ENCODE results near the gene ZNF862. TPM values are rescaled to one million over a fixed set of nuclear protein-coding genes. Genes with fewer than 3 reads are reported as not detected.
A peak's percentile ranks its signal among the peaks of the same experiment; 100 is the strongest.
"Not testable (repeated sequence)": the region's sequence is repeated elsewhere in the genome, so short reads cannot be mapped to it uniquely, and the experiment has no call there.

Gene ZNF862
- total and polyA plus RNA-seq, 7 experiments from 2014 or later = 9.1 to 112 (median 39.0) TPM

GRCh38 chr7:149884541-149884940 lies 46.4 kb downstream of the ZNF862 start:
- peaks cover 0 to 25% (median 17%) of the 10 kb centered on the region in 5 donors for H3K36me3 Mint-ChIP-seq
- Histone ChIP-seq H3K9me3 (ENCODE audit: control insufficient read depth in 2 of 3, low read length in 3 of 3) (no peaks in the 10 kb centered on the region), H3K27me3 (ENCODE audit: control insufficient read depth in 2 of 2, insufficient read depth in 2 of 2, low read length in 2 of 2) (no peaks in the 10 kb centered on the region), H3K36me3 (ENCODE audit: control insufficient read depth in 2 of 3, insufficient read depth in 3 of 3, low read length in 3 of 3) (peaks cover 0 to 24% (median 0%) of the 10 kb centered on the region in 3 experiments), H3K27ac (ENCODE audit: low read depth, low read length) (no peak overlapping the region), H3K4me3 (ENCODE audit: low read length) (no peak overlapping the region), H3K4me1 (ENCODE audit: control insufficient read depth in 2 of 2, insufficient read depth in 2 of 2, low read length in 2 of 2) (peaks cover 0 to 7% of the 10 kb centered on the region in 2 donors)
- DNase-seq = no peak
- ChIA-PET CTCF (interaction anchor here (0.8 to 4.1 kb wide), 6 partner anchors 14 to 45 kb away, joined by 3 to 32 read pairs (median 4); no protein-coding TSS in a partner anchor), POLR2A (interaction anchor here (0.6 to 2.5 kb wide), 4 partner anchors 15 to 31 kb away, joined by 3 to 10 read pairs (median 7); no protein-coding TSS in a partner anchor)
- intact Hi-C loops (cut with micrococcal nuclease) = loop anchor here (5.0 kb wide), 1 partner anchor 393 kb away; no protein-coding TSS in a partner anchor
- H3K9me3 Mint-ChIP-seq = no peaks in the 10 kb centered on the region
- H3K4me3 Mint-ChIP-seq = no peak overlapping the region
- peak overlapping the region in 1 of 9 donors; percentile 11 for H3K27ac Mint-ChIP-seq
- ATAC-seq = no peak
- peaks cover 5 to 24% (median 18%) of the 10 kb centered on the region in 7 donors for H3K4me1 Mint-ChIP-seq
- no peaks in the 10 kb centered on the region for H3K27me3 Mint-ChIP-seq

- Histone ChIP-seq H3K27ac (ENCODE audit: low read depth, low read length) (no peak overlapping the region), H3K4me1 (ENCODE audit: control insufficient read depth in 2 of 2, insufficient read depth in 2 of 2, low read length in 2 of 2) (peaks cover 0 to 7% of the 10 kb centered on the region in 2 donors), H3K27me3 (ENCODE audit: control insufficient read depth in 2 of 2, insufficient read depth in 2 of 2, low read length in 2 of 2) (no peaks in the 10 kb centered on the region), H3K36me3 (ENCODE audit: control insufficient read depth in 2 of 3, insufficient read depth in 3 of 3, low read length in 3 of 3) (peaks cover 0 to 15% (median 0%) of the 10 kb centered on the region in 3 experiments), H3K9me3 (ENCODE audit: control insufficient read depth in 2 of 3, low read length in 3 of 3) (no peaks in the 10 kb centered on the region), H3K4me3 (ENCODE audit: low read length) (no peak overlapping the region)
- H3K9me3 Mint-ChIP-seq = no peaks in the 10 kb centered on the region
- peaks cover 0 to 22% (median 17%) of the 10 kb centered on the region in 5 donors for H3K36me3 Mint-ChIP-seq
- DNase-seq = no peak
- POLR2A ChIA-PET = no interaction called here
- no peak for ATAC-seq
- no peak overlapping the region for H3K27ac Mint-ChIP-seq
- H3K27me3 Mint-ChIP-seq = no peaks in the 10 kb centered on the region
- no peak overlapping the region for H3K4me3 Mint-ChIP-seq
- intact Hi-C loops (cut with micrococcal nuclease) = no loop called here
- peaks cover 5 to 23% (median 14%) of the 10 kb centered on the region in 7 donors for H3K4me1 Mint-ChIP-seq
- CTCF ChIA-PET = interaction anchor here (0.9 kb wide), 1 partner anchor 46 kb away, joined by 5 read pairs; no protein-coding TSS in a partner anchor
Observed at GRCh38 chr7:149885191-149886017, 47.2 kb downstream of the ZNF862 start.

DNA sequence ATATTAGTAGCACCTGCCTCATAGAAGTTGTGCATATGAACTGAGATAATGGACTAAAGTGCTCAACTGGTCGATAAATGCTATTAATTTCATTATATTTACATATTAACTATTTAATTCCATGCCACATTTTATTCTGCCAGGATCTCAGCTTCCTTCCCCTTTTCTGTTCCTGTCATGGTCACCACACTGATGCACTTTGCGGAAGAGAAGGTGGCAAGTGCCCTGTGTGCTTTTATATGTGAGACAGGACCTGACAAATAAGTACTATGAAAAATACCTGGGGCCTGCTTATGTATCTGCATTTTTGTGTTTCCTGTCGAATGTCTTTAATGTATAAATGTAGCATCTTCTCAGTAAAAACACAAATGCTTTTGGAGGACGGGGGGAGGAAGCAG lies 47.8 kb downstream of the ZNF862 start:
- Histone ChIP-seq H3K27me3 (ENCODE audit: control insufficient read depth in 2 of 2, insufficient read depth in 2 of 2, low read length in 2 of 2) (no peaks in the 10 kb centered on the region), H3K9me3 (ENCODE audit: control insufficient read depth in 2 of 3, low read length in 3 of 3) (no peaks in the 10 kb centered on the region), H3K4me3 (ENCODE audit: low read length) (no peak overlapping the region), H3K36me3 (ENCODE audit: control insufficient read depth in 2 of 3, insufficient read depth in 3 of 3, low read length in 3 of 3) (peaks cover 0 to 9% (median 0%) of the 10 kb centered on the region in 3 experiments), H3K4me1 (ENCODE audit: control insufficient read depth in 2 of 2, insufficient read depth in 2 of 2, low read length in 2 of 2) (peaks cover 0 to 7% of the 10 kb centered on the region in 2 donors), H3K27ac (ENCODE audit: low read depth, low read length) (no peak overlapping the region)
- H3K36me3 Mint-ChIP-seq = peaks cover 0 to 22% (median 17%) of the 10 kb centered on the region in 5 donors
- H3K4me1 Mint-ChIP-seq = peaks cover 5 to 23% (median 15%) of the 10 kb centered on the region in 7 donors
- peak overlapping the region in 1 of 9 donors; percentile 17 for H3K27ac Mint-ChIP-seq
- no peaks in the 10 kb centered on the region for H3K9me3 Mint-ChIP-seq
- ChIA-PET POLR2A (no interaction called here), CTCF (no interaction called here)
- intact Hi-C loops (cut with micrococcal nuclease) = no loop called here
- H3K27me3 Mint-ChIP-seq = no peaks in the 10 kb centered on the region
- ATAC-seq = no peak
- no peak for DNase-seq
- H3K4me3 Mint-ChIP-seq = no peak overlapping the region

DNA sequence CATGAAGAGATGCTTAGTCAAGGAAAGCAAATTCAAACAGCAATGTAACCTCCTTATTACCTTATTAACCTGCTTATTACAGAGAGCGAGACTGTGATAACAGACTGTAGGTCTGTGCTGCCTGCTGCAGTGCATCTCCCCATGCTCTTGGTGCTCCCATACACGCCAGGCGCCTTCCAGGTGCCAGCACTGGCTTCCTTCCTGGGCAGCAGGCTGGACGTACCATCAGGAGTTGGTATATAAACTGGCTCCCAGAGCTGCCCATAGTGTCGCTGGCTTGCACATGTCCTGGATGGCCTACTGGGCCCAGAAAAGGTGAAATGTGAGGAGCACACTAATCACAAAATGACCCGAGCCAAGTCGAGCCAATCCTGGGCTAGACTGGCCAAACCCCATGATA lies 49.1 kb downstream of the ZNF862 start:
- no peak overlapping the region for H3K4me3 ChIP-seq (ENCODE audit: low read length)
- no peak for ATAC-seq
- H3K4me1 ChIP-seq (ENCODE audit: control insufficient read depth in 2 of 2, insufficient read depth in 2 of 2, low read length in 2 of 2) = peaks cover 0 to 7% of the 10 kb centered on the region in 2 donors
- peaks cover 0 to 2% (median 0%) of the 10 kb centered on the region in 5 donors for H3K27me3 Mint-ChIP-seq
- H3K27me3 ChIP-seq (ENCODE audit: control insufficient read depth in 2 of 2, insufficient read depth in 2 of 2, low read length in 2 of 2) = no peaks in the 10 kb centered on the region
- H3K4me1 Mint-ChIP-seq = peaks cover 5 to 23% (median 14%) of the 10 kb centered on the region in 7 donors
- H3K27ac Mint-ChIP-seq = no peak overlapping the region
- H3K27ac ChIP-seq (ENCODE audit: low read depth, low read length) = no peak overlapping the region
- no peak overlapping the region for H3K4me3 Mint-ChIP-seq
- H3K36me3 ChIP-seq (ENCODE audit: control insufficient read depth in 2 of 3, insufficient read depth in 3 of 3, low read length in 3 of 3) = peaks cover 0 to 5% (median 0%) of the 10 kb centered on the region in 3 experiments
- H3K9me3 ChIP-seq (ENCODE audit: control insufficient read depth in 2 of 3, low read length in 3 of 3) = no peaks in the 10 kb centered on the region
- peaks cover 0 to 22% (median 17%) of the 10 kb centered on the region in 5 donors for H3K36me3 Mint-ChIP-seq
- intact Hi-C loops (cut with micrococcal nuclease) = no loop called here
- POLR2A ChIA-PET = interaction anchor here (1.3 kb wide), 1 partner anchor 49 kb away, joined by 3 read pairs; the partner anchor contains the start of gene ZNF862
- no peaks in the 10 kb centered on the region for H3K9me3 Mint-ChIP-seq
- DNase-seq = no peak
- CTCF ChIA-PET = no interaction called here

GRCh38 chr7:149890715-149891114 lies 52.5 kb downstream of the ZNF862 start:
- H3K9me3 Mint-ChIP-seq; DNase-seq; H3K27ac ChIP-seq (ENCODE audit: low read depth, low read length); ATAC-seq; H3K27ac Mint-ChIP-seq; H3K4me1 ChIP-seq (ENCODE audit: control insufficient read depth in 2 of 2, insufficient read depth in 2 of 2, low read length in 2 of 2); H3K4me3 ChIP-seq (ENCODE audit: low read length); intact Hi-C loops (cut with micrococcal nuclease); CTCF ChIA-PET; POLR2A ChIA-PET; H3K4me1 Mint-ChIP-seq; H3K9me3 ChIP-seq (ENCODE audit: control insufficient read depth in 2 of 3, low read length in 3 of 3); H3K36me3 ChIP-seq (ENCODE audit: control insufficient read depth in 2 of 3, insufficient read depth in 3 of 3, low read length in 3 of 3); H3K27me3 ChIP-seq (ENCODE audit: control insufficient read depth in 2 of 2, insufficient read depth in 2 of 2, low read length in 2 of 2): not testable (repeated sequence)
- Mint-ChIP-seq H3K27me3 (peaks cover 0 to 11% (median 0%) of the 10 kb centered on the region in 5 donors), H3K4me3 (peak overlapping the region in 1 of 10 donors; percentile 26), H3K36me3 (peaks cover 0 to 25% (median 20%) of the 10 kb centered on the region in 5 donors)

DNA sequence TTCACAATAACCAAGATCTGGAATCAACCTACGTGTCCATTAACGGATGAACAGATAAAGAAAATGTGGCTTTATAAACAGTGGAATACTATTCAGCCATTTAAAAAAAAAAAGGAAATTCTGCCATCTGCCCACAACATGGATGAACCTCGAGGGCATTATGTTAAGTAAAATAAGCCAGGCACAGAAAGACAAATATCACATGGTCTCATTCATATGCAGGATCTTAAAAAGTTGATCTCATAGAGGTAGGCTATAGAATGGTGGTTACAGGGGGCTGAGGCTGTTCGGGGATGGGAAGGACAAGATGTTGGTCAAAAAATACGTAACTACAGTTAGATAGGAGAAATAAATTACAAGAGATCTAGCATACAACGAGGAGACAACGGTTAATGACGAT lies 56.8 kb downstream of the ZNF862 start:
- H3K27ac Mint-ChIP-seq; DNase-seq; ATAC-seq; CTCF ChIA-PET; H3K27me3 ChIP-seq (ENCODE audit: control insufficient read depth in 2 of 2, insufficient read depth in 2 of 2, low read length in 2 of 2); POLR2A ChIA-PET; H3K27ac ChIP-seq (ENCODE audit: low read depth, low read length); H3K4me1 ChIP-seq (ENCODE audit: control insufficient read depth in 2 of 2, insufficient read depth in 2 of 2, low read length in 2 of 2); H3K36me3 ChIP-seq (ENCODE audit: control insufficient read depth in 2 of 3, insufficient read depth in 3 of 3, low read length in 3 of 3); H3K4me3 Mint-ChIP-seq; H3K9me3 ChIP-seq (ENCODE audit: control insufficient read depth in 2 of 3, low read length in 3 of 3); H3K4me1 Mint-ChIP-seq; H3K9me3 Mint-ChIP-seq; intact Hi-C loops (cut with micrococcal nuclease); H3K4me3 ChIP-seq (ENCODE audit: low read length): not testable (repeated sequence)
- Mint-ChIP-seq H3K27me3 (peaks cover 0 to 15% (median 0%) of the 10 kb centered on the region in 5 donors), H3K36me3 (peaks cover 0 to 11% (median 5%) of the 10 kb centered on the region in 5 donors)
